Stimulated activated CD8-positive, alpha-beta memory T cell treated with anti-CD3 and anti-CD28 coated beads, Interleukin-15, amount 100 ng/mL, for 48 hours (primary cell): Measurements from ENCODE around the gene CNGA1.

ENCODE experiments used
- DNase-seq, 2 donors: peaks; one replicate each; pipeline ENCODE4 v3.0.0-alpha.2; 2020; ENCODE audit warnings: low read depth in 2 of 2

The CNGA1 gene

DNA sequence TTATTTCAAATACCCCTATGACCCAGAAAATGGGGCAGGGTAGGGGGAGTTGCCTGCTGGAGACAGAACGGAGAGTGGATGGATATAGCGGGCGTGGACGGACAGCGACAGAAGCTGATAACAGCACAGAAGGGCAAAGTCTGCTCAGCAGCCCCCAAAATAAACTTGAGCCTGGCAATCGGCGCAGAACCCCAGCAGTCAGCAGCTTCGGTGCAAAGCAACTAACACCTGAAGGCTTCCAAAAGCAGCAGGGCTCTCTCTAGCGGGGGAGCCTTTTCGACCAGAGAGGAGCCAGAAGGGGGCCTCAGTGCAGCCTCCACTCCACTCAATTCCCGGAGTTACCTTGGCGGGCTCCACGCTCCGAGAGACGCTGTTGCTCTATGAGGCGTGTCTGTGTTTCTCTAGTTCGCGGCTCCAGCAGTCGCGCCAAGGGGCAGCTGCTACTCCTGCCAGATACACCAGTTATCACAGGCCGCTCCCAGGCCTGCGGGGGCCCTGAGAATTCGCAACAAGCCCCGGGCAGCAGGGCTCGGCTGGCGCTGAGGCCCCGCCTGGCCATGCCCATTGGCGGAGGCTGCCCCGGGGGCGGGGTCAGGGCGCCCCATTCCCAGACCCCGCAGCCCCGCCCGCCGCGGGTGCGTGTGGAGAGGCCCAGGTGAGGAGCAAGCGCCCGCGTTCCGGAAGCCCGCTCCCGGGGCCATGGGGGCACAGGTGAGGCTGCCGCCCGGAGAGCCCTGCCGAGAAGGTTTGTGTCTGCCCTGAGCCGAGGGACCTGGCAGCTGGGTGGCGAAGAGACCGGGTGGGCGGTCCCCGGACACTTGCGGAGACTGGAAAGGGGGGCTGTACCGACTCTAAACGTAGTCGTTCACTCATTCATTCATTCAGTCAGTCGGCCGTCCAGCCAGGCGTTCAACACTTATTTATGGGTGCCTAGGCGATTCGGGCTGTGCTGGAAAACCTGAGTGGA, at the start of gene CNGA1, which contains the start of gene NIPAL1:
CNGA1 (minus strand) TSS at position 541 of the 967 bp plus-strand sequence. CDS start 63,992 bp downstream, outside the sequence.
NIPAL1 (plus strand) TSS at position 632 of the 967 bp plus-strand sequence; CDS start at position 700, 68 bp downstream.
- DNase-seq, result peak; percentile 56 to 62

DNA sequence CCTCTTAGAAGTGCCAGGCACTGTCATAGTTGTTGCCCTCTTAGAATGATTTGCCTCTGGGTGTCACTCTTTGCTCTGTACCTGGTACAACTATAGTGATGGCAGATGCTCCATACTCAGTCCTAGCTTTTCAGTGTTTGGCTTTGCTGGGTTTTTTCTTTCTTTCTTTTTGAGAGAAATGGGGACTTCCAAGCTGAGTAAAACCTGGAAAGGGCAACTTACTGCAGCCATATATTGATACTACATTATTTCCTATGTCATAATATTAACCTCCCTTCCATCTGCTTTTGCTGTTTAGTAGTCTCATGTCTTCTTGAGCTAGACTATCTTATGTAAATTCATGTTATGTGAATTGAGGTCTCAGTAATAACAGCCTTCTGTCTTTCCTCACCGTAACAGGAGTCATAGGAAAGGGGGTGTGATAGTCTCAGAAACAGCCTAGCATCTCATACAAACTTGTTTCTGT, 49.1 kb upstream of the CNGA1 start:
- no peak for DNase-seq

DNA sequence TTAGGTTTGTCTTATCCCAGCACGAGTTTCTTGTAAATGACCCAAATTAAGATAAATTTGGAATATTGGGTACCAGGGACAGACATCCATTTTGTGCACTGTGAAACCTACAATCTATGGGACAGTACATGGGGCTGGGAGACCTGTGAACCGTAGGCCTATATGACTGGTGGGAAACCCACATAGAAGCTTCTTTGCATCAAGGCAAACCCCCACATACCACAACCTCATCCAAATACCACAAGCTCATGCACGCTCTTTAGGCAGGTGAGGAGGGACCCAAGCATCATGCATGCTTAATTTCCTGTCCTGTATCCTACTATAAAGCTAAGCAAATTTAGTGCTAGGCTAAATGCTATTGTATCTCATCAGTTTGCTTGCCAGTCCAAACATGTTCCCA, 47.9 kb upstream of the CNGA1 start:
- no peak for DNase-seq

DNA sequence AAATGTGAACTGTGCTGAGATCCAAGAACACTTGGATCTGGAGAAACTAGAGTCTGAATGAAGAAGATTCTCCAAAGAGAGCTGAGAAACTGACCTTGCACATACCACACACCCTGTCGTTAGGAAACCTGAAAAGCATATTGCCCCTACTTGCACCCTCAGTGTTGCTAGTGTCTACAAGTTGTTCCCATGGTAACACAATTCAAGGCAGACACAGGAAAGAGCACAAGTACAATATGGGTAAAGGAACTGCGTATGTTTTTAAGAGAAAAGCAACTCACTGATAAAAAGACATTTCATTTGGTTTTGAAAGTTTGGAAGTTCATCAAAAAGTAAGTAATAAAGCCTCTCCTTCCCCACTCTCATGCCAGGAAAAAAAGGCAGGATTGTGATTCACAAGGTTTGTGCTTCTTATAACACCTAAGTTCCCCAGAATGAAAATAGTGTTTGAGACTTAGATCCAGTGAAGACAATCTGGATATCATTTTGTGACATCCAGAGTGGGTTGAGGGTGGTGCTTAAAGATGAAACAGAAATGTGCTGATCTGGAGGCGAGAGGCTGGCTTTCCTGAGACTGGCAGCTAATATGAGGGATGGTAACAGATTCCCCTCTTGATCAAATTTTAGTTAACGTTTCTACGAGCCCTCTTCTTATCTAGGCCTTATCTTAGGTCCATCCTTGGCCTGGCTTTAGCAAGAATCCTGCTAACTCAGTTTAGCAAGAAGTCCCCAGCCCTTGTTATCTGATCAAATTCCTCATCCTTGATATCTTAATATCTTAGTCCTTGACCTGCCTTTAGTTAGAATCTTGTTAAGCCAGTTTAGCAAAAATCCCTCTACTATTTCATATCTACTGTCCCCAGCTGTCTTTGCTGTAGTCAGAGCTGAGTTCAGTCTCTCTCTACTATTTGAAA, 42.4 kb upstream of the CNGA1 start:
- no peak for DNase-seq

DNA sequence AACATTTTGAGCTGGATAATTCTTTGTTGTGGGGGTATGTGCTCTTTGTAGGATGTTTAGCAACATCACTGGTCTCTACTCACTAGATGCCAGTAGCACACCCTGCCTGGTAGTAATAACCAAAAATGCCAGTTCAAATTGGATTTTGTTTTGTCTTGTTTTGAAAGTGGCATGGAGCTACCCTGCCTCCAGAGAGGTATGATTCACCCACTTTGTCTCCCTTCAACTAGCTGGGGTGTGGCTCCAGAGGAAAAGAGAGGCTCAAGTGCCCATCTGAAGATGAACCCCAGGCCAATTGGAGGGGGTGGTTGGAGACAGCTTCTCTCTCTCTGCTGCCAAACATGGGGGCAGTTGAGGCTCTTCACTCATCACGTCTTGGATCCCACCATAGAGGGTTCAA, 34.6 kb upstream of the CNGA1 start:
- no peak for DNase-seq

DNA sequence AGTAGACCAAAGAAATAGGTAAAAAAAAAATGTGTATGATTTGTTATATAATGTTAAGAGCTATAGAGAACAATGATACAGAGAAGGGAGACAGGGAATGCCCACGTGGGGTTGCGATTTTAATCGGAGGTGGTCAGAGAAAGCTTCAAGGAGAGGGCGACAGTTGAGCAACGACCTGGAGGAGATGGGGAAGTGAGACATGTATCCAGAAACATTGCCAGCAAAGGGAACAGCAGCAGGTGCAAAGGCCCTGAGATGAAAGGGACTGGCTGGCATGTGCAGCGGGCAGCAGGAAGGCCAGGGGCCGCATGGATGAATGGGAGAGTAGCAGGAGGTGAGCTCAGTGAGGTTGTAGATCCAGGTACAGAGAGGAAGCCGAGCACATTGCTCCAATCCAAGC, 33.0 kb upstream of the CNGA1 start:
- DNase-seq, result no peak

DNA sequence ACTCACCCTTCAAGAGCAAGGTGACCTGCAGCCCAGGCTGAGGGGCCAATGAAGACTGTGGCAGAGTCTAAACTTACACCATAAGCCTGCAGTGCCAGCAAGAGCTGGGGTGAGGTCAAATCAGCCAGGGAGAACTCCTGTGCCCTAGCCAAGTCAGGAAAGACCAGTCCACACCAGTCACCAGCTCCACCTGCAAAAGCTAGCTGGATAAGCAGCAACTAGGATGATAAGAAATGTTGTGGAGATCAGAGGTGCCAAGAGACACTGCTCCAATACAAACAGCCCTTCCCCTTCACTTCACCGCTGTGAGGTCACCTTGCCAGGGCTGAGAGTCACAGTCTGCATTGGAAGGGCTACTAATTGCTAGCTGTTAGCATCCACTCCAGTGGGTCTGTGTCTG, 31.4 kb upstream of the CNGA1 start:
- no peak for DNase-seq

DNA sequence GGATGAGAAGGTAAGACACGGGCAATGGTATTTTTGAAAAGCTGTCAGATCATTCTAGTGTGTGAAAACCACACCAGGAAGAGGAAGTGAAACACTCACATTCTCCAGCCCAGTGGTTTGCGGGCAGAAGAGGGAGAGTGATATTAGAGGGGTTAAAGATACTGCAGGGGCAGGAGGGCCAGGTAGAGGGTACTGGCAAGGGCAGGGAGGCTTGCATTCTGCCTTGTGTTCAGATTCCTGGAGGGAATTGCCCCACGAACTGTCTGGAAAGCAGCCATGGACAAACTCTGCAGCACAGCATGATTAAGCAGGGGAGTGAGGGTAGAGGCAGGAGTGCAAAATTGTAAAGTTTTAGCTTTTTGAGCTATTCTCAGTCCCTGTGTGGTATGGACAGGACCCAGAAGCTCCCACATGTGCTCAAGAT, 31.0 kb upstream of the CNGA1 start:
- peak; percentile 71 to 79 for DNase-seq

DNA sequence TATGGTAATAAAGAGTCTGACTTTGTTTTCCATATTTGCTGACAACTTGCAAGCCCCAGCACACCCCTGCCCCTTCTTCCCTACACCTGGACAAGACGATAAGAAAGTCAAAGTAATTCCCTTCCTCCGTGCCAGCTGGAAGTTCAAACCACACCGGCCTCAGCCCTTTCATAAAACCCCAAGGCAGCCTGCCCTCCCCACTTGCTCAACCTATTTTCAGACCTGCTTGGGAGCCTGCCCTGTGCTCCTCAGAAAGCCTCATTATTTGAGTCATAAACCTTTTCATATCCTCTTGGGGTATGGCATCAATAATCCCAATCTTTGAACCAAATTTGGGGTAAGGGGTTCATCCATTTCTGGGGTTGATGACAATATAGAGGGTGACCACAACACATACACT, 29.6 kb upstream of the CNGA1 start:
- no peak for DNase-seq

DNA sequence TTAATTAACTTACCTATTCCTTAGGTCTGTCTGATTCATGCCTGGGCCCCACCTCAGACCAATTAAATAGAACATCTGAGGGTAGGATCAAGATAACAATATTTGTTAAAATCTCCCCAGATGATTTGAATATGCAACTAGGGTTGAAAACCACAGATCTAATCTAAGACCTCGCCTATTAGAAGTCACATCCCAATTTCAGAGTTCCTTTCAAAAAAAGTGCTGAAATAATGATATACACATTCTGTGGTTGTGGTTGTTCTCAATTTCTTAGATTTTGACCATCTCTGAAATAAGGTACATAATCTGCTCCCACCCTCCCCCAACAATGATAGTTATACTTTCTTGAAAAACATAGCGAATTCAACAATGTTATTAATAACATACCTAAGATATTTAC, 27.8 kb upstream of the CNGA1 start:
- DNase-seq, result no peak

DNA sequence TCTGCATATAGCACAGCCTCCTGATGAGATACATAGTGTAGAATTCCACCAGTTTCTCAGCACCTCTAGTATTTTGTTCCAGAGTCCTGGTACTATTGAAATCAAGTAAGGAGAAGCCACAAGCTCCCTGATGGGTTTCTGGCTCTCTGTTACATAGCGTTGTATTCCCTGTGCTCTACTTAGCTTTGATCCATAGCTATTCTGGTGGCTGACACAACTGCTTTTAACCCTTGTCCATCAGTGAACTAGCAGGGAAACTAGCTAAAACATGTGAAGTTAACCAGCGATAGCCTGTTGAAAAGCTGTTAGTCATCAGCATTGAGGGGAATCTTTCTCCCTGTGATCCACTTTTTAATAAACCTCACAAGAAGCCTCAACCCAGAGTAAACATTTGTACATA, 27.0 kb upstream of the CNGA1 start:
- no peak for DNase-seq

DNA sequence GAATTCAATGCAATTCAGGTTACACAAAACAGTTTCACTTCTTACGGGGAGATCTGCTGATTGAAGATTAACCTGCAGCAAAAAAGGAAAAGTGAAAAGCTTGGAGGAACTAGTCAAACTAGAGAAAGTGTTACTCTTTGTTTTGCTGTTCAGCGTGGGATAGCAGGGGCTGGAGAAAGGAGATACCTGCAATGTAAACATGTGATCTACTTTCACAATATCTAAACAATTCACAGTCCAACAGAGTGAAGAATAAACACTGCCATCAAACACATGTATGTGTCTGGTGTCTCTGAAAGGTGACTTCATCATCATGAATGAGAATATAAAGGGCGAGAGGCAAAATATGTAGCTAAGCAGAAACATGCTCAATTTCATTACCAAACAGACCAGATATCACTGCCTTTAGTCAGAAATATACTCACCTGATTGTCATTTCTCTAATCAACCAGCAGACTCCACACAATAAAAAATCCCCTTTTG, 26.5 kb upstream of the CNGA1 start:
- DNase-seq, result no peak

DNA sequence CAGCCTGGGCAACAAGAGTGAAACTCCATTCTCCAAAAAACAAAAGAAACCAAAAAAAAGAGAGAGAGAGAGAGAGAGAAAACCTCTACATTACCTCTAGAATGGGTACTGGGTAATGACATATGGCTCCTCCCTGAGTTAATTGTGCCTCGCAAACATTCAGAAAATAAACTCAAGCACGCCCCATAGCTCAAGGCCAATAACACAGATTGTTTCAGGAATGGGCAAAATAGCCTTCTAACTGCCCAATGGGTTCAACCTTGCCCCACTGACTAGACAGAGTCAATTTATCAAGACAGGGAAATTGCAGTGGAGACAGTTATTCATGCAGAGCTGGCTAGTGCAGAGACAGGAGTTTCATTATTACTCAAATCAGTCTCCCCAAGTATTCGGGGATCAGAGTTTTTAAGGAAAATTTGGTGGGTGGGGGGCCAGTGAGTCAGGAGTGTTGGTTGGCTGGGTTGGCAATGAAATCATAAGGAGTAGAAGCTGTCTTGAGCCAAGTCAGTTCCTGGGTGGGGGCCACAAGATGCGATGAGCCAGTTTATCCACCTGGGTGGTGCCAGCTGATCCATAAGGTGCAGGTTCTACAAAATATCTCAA, 25.2 kb upstream of the CNGA1 start:
- DNase-seq, result peak in 1 of 2 donors; percentile 30

DNA sequence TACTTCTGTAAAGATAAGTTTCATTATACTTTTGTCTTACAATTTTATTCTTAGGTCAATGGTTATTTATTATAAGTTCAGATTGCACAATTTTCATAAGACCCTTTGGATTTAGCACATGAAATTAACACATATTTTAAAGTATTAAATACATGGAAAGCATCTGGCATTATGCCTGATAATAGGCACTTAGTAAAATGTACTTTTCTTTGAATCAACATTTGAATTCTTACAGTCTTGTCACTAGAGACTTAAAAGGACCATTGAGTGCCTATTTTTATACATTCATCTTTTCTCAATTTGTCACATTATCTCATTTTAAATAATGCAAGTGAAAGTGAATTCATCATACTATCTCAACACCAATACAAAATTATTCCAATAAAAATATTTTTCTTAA, 23.1 kb upstream of the CNGA1 start:
- DNase-seq, result no peak

DNA sequence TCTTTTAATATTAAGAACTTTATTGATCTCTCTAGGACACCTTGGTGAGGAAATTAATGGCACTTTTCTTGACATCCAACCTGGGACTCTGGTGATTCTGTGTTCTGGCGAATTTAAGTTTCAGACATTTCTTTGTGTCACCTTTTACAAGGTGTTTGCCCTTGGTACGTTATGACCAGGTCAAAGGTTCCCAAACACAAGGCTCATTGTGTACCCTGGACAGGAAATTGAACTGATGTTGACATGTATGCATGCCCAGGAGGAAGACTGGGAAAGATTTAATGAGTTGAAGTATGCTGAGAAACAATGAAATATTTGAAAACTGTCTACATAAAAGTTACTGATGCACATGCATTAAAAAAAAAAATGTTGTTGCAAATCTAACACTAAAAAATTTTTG, 22.2 kb upstream of the CNGA1 start:
- no peak for DNase-seq

DNA sequence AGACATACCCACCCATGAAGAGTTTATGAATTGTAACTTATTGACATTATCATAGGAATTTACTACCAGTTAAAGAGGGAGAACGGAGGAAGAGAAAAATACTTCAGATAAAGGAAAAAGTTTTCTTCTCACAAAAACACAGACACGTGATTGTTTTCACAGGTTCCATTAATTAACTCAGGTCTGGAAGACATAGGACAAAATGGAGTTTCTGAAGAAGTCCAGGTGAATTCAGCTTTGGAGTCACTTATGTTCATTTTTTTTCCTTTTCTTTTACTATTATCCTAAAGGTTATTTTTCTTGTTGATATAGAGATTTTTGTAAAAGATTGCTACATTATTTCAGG, 20.6 kb upstream of the CNGA1 start:
- DNase-seq, result no peak

DNA sequence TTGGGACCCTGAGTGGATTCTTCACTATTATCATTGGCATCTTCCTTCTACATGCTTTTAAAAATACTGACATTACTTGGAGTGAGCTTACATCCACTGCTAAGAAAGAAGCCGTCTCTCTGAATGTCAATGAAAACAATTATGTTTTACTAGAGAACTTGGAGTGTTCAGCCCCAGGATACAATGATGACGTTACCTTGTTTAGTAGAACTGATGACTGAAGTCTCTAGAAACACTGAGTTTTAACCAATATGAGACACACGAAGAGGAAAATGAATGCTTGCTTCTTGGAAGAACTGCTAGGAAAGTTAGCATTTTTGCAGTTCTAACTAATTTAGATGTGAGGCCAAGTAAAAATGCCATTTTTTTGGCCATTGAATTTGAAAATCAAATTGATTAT, 19.5 kb upstream of the CNGA1 start:
- no peak for DNase-seq

DNA sequence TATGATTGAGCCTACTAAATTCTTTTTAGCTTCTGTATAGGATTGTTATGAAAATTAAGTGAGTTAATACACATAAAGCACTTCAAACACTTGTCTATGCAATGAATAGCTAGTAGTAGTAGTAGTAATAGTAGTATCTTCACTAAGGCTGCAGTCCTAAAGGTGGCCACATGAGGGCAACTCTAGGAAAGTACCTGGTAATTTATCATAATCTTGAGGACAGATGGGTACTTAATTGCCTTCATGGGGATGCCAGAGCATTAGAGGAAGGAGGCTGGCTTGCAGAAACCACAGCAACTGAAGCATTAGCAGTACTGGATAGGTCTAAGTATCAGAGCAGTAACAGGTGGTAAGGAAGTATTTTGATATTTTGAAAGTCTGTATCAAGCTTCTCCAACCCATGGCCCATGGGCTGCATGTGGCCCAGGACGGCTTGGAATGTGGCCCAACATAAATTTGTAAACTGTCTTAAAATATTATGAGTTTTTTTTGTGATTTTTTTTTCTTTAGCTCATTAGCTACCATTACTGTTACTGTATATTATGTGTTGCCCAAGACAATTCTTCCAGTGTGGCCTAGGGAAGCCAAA, 17.4 kb upstream of the CNGA1 start:
- DNase-seq, result peak in 1 of 2 donors; percentile 42

DNA sequence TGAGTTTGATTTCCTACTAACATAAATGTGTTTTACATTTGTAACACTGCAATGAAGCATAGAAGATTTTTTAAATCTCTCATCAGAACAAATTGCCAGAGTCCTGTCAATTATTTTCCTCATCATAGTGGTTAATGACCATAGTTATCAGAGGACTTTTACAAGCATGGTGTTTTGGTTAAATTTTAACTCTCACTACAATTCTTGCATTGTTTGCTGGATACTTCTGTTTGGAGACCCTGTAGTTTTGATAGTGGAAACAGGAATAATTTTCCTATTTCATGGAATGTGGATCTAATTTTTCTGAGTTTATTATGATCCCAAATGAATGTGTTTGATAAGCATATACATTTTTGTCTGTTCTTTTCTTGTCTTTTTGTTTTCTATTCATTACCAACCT, 16.9 kb upstream of the CNGA1 start:
- no peak for DNase-seq

DNA sequence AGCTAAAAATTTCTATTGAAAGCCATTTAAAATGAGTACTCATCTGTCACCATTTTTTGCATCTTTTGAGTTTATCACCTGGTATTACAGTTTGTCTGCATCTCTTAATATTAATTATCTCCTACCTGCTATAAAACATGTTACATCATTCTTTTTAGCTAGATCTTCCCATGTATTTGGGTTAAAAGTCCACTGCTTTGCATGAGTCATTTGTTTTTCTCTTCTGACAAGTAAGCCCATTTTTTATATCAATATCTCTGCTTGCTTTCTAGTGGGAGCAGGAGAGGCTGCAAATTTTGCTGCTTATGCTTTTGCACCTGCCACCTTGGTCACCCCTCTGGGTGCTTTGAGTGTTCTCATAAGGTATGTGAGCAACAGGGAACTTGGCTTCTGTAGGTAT, 16.2 kb upstream of the CNGA1 start:
- no peak for DNase-seq

DNA sequence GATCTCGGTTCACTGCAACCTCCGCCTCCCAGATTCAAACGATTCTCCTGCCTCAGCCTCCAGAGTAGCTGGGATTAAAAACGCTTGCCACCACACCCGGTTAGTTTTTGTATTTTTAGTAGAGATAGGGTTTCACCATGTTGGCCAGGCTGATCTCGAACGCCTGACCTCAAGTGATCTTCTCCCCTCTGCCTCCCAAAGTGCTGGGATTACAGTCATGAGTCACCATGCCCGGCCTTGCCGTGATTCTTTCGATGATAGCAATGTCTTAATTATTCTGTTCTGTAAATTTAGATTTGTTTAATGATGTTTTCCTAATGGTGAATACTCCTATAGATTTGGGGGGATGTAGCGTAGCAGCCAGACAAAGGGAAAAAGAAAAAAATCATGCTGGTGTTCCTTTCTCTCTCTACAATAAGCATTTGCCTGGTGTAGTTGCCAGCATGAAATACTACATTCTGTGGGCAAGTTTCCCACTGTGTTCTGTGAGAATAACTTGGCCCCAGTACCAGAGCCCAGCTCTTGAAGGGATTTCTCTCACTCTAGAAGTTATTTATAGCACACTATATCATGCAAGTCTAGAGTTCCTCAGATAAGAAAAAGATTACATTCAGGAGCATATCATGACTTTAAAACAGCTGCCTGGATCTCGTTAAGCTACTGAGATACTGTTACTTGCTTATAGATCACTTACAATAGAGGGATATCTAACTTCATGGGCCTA, 15.5 kb upstream of the CNGA1 start:
- no peak for DNase-seq
